Lower leg skin (tissue), 3 donors: ENCODE data around the gene CRYGB.

Experiments used
- CTCF ChIP-seq, 3 donors: fragments of 450-650 bp; IDR thresholded peaks; one replicate each; pipeline ENCODE4 v1.5.1; 2016; ENCODE audit warnings: antibody characterized with exemption in 3 of 3, mild to moderate bottlenecking in 3 of 3, moderate library complexity in 2 of 3
- POLR2A ChIP-seq, 2 donors: fragments of 450-650 bp; IDR thresholded peaks; one replicate each; pipeline ENCODE4 v1.6.1; 2016 to 2017; ENCODE audit warnings: antibody characterized with exemption in 2 of 2, mild to moderate bottlenecking in 1 of 2, moderate library complexity in 1 of 2

- no peak for TF ChIP-seq POLR2A (IDR thresholded peaks at IDR 0.05)
- no peak for TF ChIP-seq CTCF (IDR thresholded peaks at IDR 0.05)
Measured at GRCh38 chr2:208098267-208098666, 47.7 kb downstream of the CRYGB start.
